Activated gamma-delta T cell treated with Interleukin-2 at 50 U/mL for 16 hours (primary cell): ENCODE results near the gene FRYL.
"Not testable (repeated sequence)": the region's sequence is repeated elsewhere in the genome, so short reads cannot be mapped to it uniquely, and the experiment has no call there.

Source experiments
- DNase-seq: peaks from one replicate; pipeline ENCODE4 v3.0.0-alpha.2; 2020

The FRYL gene

DNA sequence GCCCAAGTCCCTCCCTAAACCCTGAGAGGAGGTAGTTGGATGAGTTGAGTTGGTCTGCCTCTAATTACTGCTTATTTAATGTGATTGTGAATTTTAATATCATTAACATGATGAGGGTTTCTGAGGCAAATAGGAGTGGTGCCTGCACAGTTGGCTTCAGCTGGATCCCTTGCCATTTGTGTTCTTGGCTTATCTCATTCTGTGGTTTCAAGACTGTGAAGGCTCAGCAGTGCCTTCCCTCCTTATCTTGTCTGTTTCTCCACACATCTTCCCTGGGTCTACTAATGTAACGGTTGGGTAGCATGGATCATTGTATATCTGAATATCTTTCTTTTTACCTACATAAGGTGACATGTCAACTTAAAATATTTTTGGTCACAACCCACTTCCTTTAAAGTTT lies 298.5 kb downstream of the FRYL start:
- no peak for DNase-seq

DNA sequence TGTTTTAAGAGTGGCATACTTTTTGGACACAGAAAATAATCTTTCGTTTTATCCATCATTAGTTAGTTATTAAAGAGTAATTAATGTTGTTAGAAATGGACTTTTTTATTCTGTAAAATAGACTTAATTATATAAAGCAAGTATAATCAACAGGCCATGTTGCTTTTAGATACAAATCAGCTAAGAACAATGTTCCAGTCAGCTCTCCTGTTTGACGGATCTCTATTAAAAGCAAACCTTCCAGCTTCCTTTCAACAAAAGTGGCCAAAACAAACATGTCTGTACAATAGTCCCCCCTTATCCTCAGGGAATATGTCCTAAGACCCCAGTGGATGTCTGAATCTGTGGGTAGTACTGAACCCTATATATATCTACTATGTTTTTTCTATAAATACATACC lies 301.8 kb downstream of the FRYL start:
- DNase-seq: no peak

DNA sequence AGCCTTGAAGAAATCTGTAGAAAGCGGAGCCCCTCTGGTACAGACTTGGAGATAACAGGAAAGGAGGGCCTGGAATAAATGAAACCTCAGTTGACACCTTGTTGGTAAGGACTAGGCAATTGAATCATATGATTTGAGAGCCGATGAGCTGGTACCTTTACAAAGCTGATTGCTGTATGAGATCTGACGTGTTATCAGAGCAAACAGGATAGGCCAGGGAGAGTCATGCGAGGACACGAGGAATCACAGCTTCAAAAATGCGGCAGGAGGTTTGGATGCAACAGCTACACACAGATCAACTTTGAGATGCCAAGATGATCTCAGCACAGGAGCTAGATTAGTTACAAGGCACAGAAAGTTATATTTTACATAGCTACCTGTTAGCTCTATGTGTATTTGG lies 304.3 kb downstream of the FRYL start:
- DNase-seq: no peak

DNA sequence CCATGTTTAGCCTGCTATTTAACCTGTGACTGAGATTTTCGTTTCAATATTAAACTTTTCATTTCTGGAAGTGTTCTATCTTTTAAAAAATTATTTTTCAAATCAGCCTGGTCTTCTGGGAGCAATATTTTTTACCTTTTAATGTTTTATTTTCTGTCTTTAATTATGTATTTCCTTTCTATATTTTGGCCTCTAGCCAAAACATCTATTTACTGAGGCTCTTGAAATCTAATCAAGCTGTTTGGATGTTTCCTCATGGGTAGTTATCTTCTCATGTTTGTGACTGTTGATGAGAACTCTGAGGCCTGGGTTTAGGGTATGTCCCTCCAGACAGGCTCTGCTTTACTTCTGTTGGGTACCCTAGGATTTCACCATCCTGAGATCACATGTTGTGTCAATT lies 307.3 kb downstream of the FRYL start:
- no peak for DNase-seq

DNA sequence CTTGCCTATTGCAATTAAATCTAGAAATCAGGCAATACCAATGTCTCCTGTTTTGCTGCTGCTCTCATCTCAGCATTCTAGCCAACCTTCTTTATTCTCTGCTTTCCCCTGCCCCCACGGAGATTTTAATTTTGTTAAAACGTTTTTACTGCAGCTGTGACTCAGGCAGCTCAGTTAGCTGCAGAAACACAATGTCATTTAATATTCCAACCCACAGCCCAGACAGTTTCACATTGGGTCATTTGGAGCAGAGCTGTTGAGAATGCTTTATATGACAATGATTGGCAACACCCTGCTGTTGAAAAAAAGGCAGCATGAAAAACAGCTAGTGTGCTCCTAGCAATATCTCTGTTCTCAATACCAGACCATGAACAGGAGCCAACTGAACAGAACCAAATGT lies 309.5 kb downstream of the FRYL start:
- no peak for DNase-seq

DNA sequence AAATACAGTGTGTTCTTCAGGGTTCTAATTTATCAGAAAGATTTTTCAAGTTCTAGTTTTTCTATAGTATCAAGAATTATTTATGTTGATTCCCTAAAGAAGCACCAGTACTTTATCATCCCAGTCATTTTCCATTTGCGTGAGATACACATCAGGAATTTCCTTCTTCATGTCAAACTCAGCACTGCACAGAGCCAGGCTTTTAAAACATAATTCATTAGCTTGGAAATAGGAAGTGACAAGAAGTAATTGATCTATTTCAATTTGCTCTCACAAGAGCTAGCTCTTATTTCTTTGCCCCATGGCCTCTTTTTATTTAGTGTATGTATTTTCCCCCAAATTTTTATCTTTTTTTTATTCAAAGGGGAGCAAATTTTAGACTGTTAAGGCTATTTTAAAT lies 309.9 kb downstream of the FRYL start:
- no peak for DNase-seq

DNA sequence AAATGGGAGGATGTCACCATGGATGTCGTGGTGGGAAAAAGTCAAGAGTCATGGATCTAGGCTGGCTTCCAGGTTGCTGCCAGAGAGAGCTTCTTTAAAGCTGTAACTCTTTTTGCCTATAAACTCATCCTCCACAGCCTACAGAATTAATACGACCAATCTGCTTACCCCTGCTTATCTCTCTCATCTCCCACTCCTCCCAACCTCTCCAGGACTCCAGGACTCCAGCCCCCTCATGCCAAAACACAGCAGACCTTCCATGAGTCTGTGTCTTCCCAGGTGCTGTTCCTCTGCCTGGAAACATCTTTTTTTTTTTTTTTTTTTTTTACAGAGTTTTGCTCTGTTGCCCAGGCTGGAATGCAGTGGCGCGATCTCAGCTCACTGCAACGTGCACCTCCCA lies 312.2 kb downstream of the FRYL start:
- DNase-seq: no peak

DNA sequence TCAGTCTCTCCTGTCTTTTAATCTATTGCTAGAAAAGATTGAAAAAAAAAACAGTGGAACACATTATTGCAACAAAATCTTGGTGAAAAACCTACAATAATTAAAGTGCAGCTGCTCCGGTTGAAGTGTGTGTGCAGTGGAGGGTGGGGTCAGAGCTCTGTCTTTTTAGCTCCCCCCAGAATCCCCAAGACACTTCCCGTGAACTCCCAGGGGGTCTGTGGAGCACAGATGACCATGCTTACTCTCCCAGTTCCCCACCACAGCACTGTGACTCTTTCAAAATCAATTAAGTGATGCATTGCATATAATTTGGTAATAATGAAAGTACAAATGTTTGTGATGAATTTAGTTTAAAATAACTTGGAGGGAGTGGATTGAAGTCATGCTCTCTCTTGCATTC lies 312.6 kb downstream of the FRYL start:
- DNase-seq: no peak

DNA sequence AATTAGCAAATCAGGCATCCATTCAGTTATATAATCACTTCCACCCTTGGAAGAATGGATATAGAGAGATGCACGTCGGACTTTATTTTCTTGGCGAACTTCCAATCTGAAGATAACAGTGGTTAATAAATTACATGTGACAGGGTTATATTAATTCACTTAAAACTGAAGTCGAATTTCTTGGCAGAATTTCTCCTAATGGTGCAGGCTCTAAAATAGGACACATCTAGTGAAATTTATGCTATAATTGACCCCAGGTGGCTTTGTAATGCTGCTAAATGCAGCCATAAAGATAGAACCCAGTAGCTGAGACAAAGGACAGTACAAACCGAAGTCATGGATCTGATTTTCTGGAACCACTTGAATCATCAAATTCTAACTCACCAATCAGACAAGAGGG lies 317.7 kb downstream of the FRYL start:
- no peak for DNase-seq

DNA sequence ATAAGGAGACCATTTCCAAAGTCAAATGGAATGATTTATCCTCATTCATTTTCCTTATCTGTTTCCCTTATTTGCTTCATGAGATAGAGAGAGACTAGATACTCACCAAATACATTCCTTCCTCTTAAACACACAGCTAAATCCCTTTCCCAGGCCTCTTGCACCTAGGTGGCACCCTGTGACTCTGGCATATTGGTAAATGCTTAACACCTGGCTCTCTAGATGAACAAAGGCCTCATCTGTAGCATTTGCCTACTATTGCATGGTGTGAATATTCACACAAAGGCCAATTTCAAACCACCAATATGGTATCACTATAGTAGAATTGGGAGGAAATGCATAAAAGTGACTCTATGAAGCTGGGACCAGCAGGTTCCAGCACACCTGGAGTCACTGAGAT lies 319.1 kb downstream of the FRYL start:
- DNase-seq: no peak

DNA sequence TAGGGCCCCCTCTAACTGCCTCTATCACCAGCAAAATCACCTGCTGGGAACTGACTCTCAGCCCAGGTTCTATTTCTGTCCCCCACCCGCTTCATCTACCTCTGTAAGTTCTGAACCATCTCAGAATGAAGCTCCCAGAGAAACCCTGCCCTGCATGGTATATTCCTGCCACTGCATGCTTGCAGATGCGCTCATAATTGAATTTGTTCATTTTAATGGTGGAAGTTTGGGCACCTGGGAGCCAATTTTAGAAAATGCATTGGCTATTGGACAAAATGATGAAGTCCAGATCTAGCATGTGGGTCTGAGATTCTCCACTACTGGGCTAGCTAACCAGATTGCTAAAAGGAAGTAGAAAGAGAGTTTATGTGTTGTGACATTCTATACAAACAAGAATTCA lies 325.5 kb downstream of the FRYL start:
- DNase-seq: no peak

DNA sequence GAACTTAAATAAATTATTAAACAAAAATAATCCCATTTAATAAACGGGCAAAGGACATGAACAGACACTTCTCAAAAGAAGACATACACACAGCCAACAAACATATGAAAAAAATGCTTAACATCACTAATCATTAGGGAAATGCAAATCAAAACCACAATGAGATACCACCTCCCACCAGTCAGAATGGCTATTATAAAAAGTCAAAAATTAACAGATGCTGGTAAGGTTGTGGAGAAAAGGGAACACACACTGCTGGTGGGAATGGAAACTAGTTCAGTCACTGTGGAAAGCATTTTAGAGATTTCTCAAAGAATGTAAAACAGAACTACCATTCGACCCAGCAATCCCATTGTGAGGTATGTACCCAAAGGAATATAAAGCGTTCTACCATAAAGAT lies 328.4 kb downstream of the FRYL start:
- not testable (repeated sequence) for DNase-seq

DNA sequence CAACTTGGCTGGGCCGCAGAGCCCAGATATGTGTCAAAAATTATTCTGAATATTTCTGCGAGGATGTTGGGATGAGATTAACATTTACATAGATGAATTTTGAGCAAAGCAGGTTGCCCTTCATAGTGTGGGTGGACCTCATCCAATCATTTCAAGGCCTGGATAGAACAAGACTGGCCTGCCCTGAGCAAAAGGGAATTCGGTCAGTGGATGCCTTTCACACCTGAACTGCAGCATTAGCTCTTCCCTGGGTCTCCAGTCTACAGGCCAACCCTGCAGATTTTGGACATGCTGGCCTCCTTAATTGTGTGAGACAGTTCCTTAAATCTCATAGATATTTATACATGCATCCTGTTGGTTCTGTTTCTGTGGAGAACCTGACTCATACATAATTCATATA lies 329.3 kb downstream of the FRYL start:
- no peak for DNase-seq

DNA sequence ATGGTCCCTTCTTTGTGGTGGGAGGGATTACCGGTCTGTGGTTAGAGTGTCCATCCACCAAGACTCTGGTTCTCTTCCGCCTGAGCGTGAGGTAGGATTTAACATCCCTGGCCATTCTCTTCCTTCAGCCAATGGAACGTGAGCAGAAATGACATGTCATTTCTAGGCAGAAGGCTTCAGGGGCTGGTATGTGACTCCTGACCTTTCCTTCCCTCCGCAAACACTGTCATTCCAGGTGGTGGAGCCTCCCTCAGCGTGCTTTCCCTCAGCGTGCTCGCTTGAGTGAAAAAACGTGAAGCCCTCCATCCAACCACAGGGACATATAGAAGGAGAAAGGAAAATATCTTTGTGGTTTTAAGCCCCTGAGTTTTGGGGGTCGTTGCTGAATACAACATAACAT lies 330.9 kb downstream of the FRYL start:
- DNase-seq: no peak
